GM13976 (cell line): Measurements from ENCODE around the gene LRRC32.

Experiments
- DNase-seq: peaks from one replicate; pipeline ENCODE4 v3.0.0; 2012; ENCODE audit warnings: low spot score
- CTCF ChIP-seq: IDR thresholded peaks from 2 replicates; pipeline ENCODE4 v1.5.1; 2012; ENCODE audit warnings: borderline replicate concordance, mild to moderate bottlenecking; ENCODE audit not compliant: insufficient read depth; ENCODE audit errors: extremely low read depth, missing control alignments, control extremely low read depth
- in situ Hi-C: fragments of 300-500 bp; cut with MboI; formaldehyde crosslinking; loops from one replicate; pipeline ENCODE4 v1.12.0; 2022; ENCODE audit warnings: low sequenced_read_pairs, mixed read lengths, inconsistent platforms; ENCODE audit not compliant: unreplicated experiment

LRRC32 gene

GRCh38 chr11:76683161-76684095 is 12.9 kb upstream of the LRRC32 start:
- DNase-seq: no peak
- in situ Hi-C loops: loop anchor here (25.0 kb wide), 1 partner anchor 471 kb away; the partner anchor contains the start of gene WNT11
- TF ChIP-seq CTCF: no peak

- in situ Hi-C loops: loop anchor here (25.0 kb wide), 1 partner anchor 470 kb away; the partner anchor contains the start of gene WNT11
- TF ChIP-seq CTCF: no peak
- no peak for DNase-seq
Observed at GRCh38 chr11:76682684-76683083, 12.1 kb upstream of the LRRC32 start.

GRCh38 chr11:76682106-76682505 is 11.6 kb upstream of the LRRC32 start:
- in situ Hi-C loops: loop anchor here (25.0 kb wide), 1 partner anchor 470 kb away; the partner anchor contains the start of gene WNT11
- DNase-seq: no peak
- TF ChIP-seq CTCF: no peak

- in situ Hi-C loops: loop anchor here (25.0 kb wide), 1 partner anchor 468 kb away; the partner anchor contains the start of gene WNT11
- peak; percentile 86 for DNase-seq
- TF ChIP-seq CTCF: peak; percentile 66
Observed at GRCh38 chr11:76680518-76681425, 10.2 kb upstream of the LRRC32 start.

- TF ChIP-seq CTCF: no peak
- no peak for DNase-seq
- in situ Hi-C loops: loop anchor here (25.0 kb wide), 1 partner anchor 466 kb away; the partner anchor contains the start of gene WNT11
Observed at GRCh38 chr11:76678321-76678720, 7.8 kb upstream of the LRRC32 start.

- no peak for DNase-seq
- TF ChIP-seq CTCF: no peak
- in situ Hi-C loops: loop anchor here (25.0 kb wide), 1 partner anchor 465 kb away; the partner anchor contains the start of gene WNT11
Observed at GRCh38 chr11:76677458-76677765, 6.9 kb upstream of the LRRC32 start.
